Activated CD4-positive, alpha-beta T cell treated with anti-CD3 and anti-CD28 coated beads for 36 hours (primary cell): Measurements from ENCODE around the gene SMAP2. TPM values are rescaled to one million over a fixed set of nuclear protein-coding genes. Genes with fewer than 3 reads are reported as not detected.

Source experiments
- ATAC-seq: fragments of 200-7000 bp; cut with Tn5 transposase; one replicate; pipeline ENCODE4 v1.10.0; 2021; ENCODE audit warnings: mild to moderate bottlenecking, moderate library complexity
- CTCF ChIA-PET: fragments of 350-600 bp; sonication (Branson Sonifier 250); formaldehyde crosslinking; loops from one replicate; lab custom pipeline; 2021; ENCODE audit warnings: antibody characterized with exemption; lab: Charles Lee
- POLR2A ChIA-PET: fragments of 350-600 bp; sonication (Branson Sonifier 250); formaldehyde crosslinking; loops from one replicate; lab custom pipeline; 2021; ENCODE audit warnings: antibody characterized with exemption, inconsistent platforms; lab: Charles Lee
- DNase-seq: peaks from one replicate; pipeline ENCODE4 v3.0.0-alpha.2; 2020
- H3K27ac Mint-ChIP-seq: one replicate; pipeline ENCODE4 v1.8.0; 2021; ENCODE audit warnings: mixed read lengths
- H3K27me3 Mint-ChIP-seq: one replicate; pipeline ENCODE4 v1.8.0; 2021; ENCODE audit warnings: mixed read lengths
- H3K36me3 Mint-ChIP-seq: one replicate; pipeline ENCODE4 v1.8.0; 2021; ENCODE audit warnings: low read depth, mixed read lengths
- H3K4me1 Mint-ChIP-seq: one replicate; pipeline ENCODE4 v1.8.0; 2021; ENCODE audit warnings: mixed read lengths
- H3K4me3 Mint-ChIP-seq: one replicate; pipeline ENCODE4 v1.8.0; 2021; ENCODE audit warnings: mild to moderate bottlenecking, moderate library complexity, mixed read lengths
- H3K9me3 Mint-ChIP-seq: one replicate; pipeline ENCODE4 v1.8.0; 2021; ENCODE audit warnings: low read depth, mixed read lengths
- intact Hi-C, 2 experiments: fragments of 100-400 bp; cut with DNase I in 1 of 2; cut with micrococcal nuclease in 1 of 2; formaldehyde crosslinking; loops; one replicate each; pipeline versions ENCODE4 v1.14.2 to v1.15.1; 2022 to 2024; cut with DNase I, micrococcal nuclease
- total RNA-seq, 2 experiments: library from RNA; stranded (reverse); gene quantifications; one replicate each; pipeline ENCODE4 v1.2.3, GENCODE V29; 2021

The SMAP2 gene
- total RNA-seq, 2 experiments from 2014 or later: 241 to 258 TPM

DNA sequence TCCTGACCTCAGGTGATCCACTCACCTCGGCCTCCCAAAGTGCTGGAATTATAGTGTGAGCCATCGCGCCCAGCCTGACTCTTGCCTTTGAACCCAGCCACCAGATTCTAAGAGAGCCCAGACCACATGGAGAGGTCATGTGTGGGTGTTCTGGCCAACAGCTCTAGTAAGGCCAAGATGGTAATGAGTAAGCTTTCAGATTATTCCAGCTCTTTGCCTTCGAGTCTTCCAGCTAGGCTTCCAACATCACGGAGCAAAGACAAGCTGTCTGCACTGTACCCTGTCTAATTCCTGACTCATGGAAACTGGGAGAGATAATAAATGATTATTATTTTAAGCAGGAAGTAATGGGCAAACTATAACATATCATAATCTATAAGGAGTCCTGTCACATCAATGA lies 61.9 kb downstream of the SMAP2 start:
- Mint-ChIP-seq H3K36me3 (peaks cover 7% of the 10 kb centered on the region), H3K4me1 (peaks cover 3% of the 10 kb centered on the region), H3K27ac (no peak overlapping the region), H3K27me3 (no peaks in the 10 kb centered on the region), H3K4me3 (no peak overlapping the region), H3K9me3 (no peaks in the 10 kb centered on the region)
- DNase-seq (no peak), ATAC-seq (no peak)
- intact Hi-C loops: no loop called here
- ChIA-PET CTCF (no interaction called here), POLR2A (no interaction called here)

DNA sequence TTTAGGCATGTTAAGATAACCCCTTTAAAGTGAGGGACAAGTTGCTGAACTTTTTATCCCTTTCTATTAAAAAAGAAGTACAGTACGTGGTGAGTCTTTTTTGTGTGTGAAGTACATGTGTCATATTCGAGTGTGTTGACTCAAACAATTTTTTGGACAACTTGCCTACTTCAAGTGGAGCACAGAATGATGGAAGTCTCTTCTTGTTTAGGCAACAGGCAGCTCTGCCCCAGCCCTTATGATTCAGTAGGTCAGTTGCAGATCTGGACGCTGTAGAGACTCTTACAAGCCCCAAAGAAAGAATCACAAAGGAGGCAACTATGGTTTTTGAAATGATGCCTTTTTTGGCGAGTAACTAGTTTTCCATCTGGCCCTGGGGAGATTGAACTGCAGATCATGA lies 62.3 kb downstream of the SMAP2 start:
- ChIA-PET CTCF (no interaction called here), POLR2A (no interaction called here)
- DNase-seq (no peak), ATAC-seq (no peak)
- Mint-ChIP-seq H3K4me1 (peaks cover 3% of the 10 kb centered on the region), H3K9me3 (no peaks in the 10 kb centered on the region), H3K36me3 (peaks cover 7% of the 10 kb centered on the region), H3K4me3 (no peak overlapping the region), H3K27ac (no peak overlapping the region), H3K27me3 (no peaks in the 10 kb centered on the region)
- intact Hi-C loops: no loop called here

DNA sequence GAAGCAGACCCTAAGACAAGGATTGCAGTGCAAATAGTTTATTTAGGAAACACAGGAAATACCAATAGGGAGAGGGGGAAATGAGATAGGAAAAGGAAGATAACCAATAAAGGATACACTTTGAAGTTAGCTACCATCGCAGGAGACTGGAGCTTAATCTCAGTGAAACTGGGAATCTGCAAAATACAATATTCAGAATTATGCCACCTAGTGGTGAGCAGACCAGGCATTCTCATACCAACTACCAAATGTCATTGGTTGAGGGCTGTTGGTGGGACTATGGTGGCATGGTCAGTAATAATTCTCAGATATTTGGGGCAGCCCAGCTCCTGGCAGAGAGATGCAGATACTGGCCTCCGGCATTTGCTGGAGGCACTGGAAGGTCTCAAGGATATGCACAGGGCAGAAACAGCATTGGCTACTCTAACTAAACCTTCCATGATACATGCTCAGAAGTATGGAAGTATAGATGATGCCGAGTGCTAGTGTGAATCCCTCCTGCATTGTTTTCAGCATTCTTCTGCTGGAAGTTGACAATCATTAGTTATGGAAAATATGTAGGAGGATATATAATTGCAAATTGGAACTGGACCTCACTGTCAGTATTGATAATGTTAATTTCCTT lies 65.0 kb downstream of the SMAP2 start:
- ChIA-PET POLR2A (no interaction called here), CTCF (interaction anchor here (0.6 to 2.8 kb wide), 19 partner anchors 10 to 444 kb away, joined by 3 to 15 read pairs (median 4); partner anchors contain the start of gene ZFP69B)
- Mint-ChIP-seq H3K27me3 (no peaks in the 10 kb centered on the region), H3K27ac (no peak overlapping the region), H3K36me3 (peaks cover 7% of the 10 kb centered on the region), H3K4me3 (no peak overlapping the region), H3K4me1 (peaks cover 3% of the 10 kb centered on the region), H3K9me3 (no peaks in the 10 kb centered on the region)
- ATAC-seq (peak; percentile 58), DNase-seq (peak; percentile 34)
- intact Hi-C loops: loop anchor here in 1 of 2 experiments (1.0 kb wide), 1 partner anchor 294 kb away; no protein-coding TSS in a partner anchor

DNA sequence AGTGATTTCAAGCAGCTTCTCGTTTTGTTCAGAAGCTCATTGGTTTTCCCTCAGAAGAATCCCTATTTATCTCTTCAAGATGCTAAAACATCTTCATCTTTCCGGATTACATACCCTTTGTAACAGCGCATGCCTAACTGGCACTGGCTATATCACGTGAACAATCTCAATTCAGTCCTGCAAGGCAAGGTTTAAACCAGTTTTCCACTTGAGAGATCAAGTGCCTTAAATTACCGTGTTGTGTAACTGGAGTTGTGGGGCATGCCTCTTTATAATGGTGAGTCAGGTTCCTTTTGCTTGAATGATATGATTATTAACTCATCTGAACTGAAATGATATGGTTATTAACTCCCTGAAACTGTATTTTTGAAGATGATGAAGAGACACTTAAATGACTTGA lies 65.7 kb downstream of the SMAP2 start:
- Mint-ChIP-seq H3K27ac (no peak overlapping the region), H3K4me1 (peaks cover 3% of the 10 kb centered on the region), H3K27me3 (no peaks in the 10 kb centered on the region), H3K36me3 (peaks cover 7% of the 10 kb centered on the region), H3K9me3 (no peaks in the 10 kb centered on the region), H3K4me3 (no peak overlapping the region)
- CTCF ChIA-PET: interaction anchor here (1.2 to 2.8 kb wide), 10 partner anchors 11 to 295 kb away, joined by 3 to 15 read pairs (median 6); partner anchors contain the start of gene ZFP69B
- DNase-seq (no peak), ATAC-seq (no peak)
- intact Hi-C loops: no loop called here
- POLR2A ChIA-PET: no interaction called here

DNA sequence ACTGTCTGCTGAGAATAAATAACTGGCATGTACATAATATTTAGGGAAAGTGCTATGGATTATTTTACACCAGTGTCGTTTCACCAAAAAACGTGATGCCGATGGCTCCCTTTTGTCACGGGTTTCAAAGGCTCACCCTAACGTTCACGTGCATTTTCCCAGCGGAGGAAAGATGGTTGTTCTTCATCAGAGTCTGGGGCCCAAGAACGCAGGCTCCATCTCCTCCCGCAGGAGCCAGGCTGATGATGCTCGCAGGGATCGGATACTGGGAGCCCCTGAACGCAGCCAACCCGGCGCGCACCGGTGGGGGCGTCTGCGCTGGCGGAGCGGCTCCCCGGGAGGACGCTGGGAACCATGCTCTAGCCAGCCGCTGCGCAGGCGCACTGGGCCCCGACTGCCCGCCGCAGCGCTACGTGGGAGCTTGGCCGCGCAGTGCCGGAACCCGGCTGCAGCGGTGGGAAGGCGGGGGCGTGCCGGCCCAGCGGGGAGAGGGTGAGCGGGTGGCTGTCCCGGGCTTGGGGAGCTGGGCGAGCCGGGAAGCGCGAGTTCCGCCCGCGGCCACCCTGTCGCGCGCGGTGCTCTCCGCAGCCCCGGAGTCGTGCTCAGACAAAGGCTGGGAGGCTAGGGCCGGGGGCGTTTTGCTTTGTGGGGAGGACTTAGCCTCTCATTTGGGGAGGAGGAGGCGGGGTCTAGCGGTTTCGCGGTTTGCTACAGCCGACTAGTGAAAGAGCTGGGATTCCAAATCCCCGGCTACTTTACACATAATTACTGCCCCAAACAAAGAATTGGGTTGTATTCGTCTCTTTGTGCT lies 76.4 kb downstream of the SMAP2 start, which contains the start of gene ZFP69B:
Gene ZFP69B, plus strand, starts transcription at position 793 of the 811 bp plus-strand sequence. CDS start 486 bp downstream, outside the sequence.
- ChIA-PET POLR2A (interaction anchor here (0.6 to 1.0 kb wide), 5 partner anchors 60 to 1125 kb away, joined by 3 to 5 read pairs (median 3); no protein-coding TSS in a partner anchor), CTCF (interaction anchor here (0.6 to 1.9 kb wide), 8 partner anchors 10 to 241 kb away, joined by 3 to 8 read pairs (median 4); no protein-coding TSS in a partner anchor)
- peak; percentile 67 for ATAC-seq
- Mint-ChIP-seq H3K9me3 (peaks cover 25% of the 10 kb centered on the region), H3K27me3 (no peaks in the 10 kb centered on the region), H3K4me3 (peak within 1 kb of the TSS; percentile 71), H3K27ac (peak within 1 kb of the TSS; percentile 97), H3K36me3 (peaks cover 60% of the 10 kb centered on the region), H3K4me1 (peaks cover 30% of the 10 kb centered on the region)
- intact Hi-C loops: loop anchor here (1.0 to 2.0 kb wide), 10 partner anchors 27 to 242 kb away; partner anchors contain the start of genes ZNF684 (in 2 of the 2), EXO5 (in 1 of the 2) and ZFP69 (in 1 of the 2)
- DNase-seq: peak; percentile 96

DNA sequence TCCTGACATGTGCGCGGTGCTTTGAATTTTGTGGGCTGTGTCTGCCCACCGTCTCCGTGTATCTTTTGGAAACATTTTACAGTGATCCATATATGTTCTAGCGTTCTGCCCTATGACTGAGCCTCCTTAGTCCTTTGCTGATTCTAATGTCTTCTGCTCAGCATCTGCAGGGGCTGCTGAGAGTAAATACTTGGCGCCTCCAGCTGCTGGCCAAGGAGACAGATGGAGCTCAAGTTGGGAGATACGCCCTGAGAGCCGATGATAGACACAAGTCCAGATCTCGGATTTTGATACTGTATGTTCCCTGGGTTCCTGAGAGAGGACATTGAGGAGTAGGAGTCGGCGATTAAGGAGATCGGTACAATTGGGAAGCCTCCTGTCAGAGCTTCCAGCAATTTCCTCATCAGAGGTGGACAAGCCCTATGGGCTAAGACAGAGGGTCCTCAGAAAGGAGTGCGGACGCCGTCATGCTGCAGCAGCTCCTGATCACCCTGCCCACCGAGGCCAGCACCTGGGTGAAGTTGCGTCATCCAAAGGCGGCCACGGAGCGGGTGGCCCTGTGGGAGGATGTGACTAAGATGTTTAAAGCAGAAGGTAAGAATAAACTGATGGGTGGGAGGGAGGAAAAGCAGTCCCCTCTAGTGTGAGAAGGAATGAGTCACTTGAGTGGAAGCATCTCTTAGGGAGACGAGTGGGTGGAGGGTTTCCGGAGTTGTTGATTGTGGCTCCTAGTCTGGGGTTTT lies 77.1 kb downstream of the SMAP2 start:
- Mint-ChIP-seq H3K4me1 (peaks cover 32% of the 10 kb centered on the region), H3K27ac (peak overlapping the region; percentile 87), H3K4me3 (peak overlapping the region; percentile 71), H3K36me3 (peaks cover 60% of the 10 kb centered on the region), H3K27me3 (no peaks in the 10 kb centered on the region), H3K9me3 (peaks cover 26% of the 10 kb centered on the region)
- ChIA-PET CTCF (interaction anchor here (0.6 to 1.9 kb wide), 9 partner anchors 11 to 240 kb away, joined by 3 to 8 read pairs (median 3); no protein-coding TSS in a partner anchor), POLR2A (interaction anchor here (0.6 to 1.0 kb wide), 6 partner anchors 58 to 1125 kb away, joined by 3 to 7 read pairs (median 4); no protein-coding TSS in a partner anchor)
- peak; percentile 77 for ATAC-seq
- peak; percentile 92 for DNase-seq
- intact Hi-C loops: loop anchor here (1.0 to 2.0 kb wide), 12 partner anchors 26 to 529 kb away; partner anchors contain the start of genes EXO5 (in 2 of the 2), ZFP69 (in 2 of the 2), ZNF684 (in 2 of the 2) and CTPS1 (in 1 of the 2)

DNA sequence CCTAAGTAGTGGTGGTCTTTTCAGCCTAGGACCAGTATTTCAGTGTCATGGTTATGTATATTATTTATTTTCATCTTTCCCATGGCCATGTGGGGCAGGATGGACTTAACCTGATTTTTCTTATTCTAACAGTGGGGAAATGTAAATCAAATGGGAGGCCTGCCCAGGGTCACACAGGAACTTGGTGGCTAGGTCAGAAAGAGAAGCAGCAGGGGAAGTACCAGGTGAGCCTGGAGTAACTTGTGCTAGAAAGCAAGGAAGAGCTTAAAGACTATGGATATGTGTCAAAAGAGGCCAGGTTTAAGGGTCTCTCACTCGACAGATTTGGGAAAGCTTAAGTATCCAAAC lies 77.7 kb downstream of the SMAP2 start:
- peak overlapping the region; percentile 71 for H3K4me3 Mint-ChIP-seq
- intact Hi-C loops: loop anchor here (1.0 to 2.0 kb wide), 7 partner anchors 26 to 528 kb away; partner anchors contain the start of genes ZFP69 (in 2 of the 2), CTPS1 (in 1 of the 2), EXO5 (in 1 of the 2) and ZNF684 (in 1 of the 2)

DNA sequence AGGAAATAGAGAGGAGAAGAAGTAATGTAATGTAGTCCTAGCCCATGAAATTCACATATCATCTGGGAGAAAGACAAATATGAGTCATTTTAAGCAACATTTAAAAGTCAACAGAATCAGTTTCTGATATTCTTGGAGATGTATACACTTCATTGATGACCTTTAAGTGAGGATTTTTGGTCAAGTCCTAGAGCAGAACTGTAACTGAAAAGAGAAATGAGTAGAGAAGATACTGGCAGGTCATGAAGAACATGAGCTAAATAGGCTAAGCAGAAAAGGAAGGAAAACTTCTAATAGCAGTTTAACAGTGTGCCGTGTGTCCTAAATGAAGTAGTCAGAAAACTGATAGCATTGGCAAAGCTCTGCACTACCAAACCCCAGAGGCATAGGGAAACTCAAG lies 81.3 kb downstream of the SMAP2 start:
- DNase-seq (no peak), ATAC-seq (no peak)
- Mint-ChIP-seq H3K27me3 (no peaks in the 10 kb centered on the region), H3K27ac (peak overlapping the region; percentile 14), H3K36me3 (peaks cover 87% of the 10 kb centered on the region), H3K9me3 (peaks cover 57% of the 10 kb centered on the region), H3K4me1 (peaks cover 27% of the 10 kb centered on the region), H3K4me3 (no peak overlapping the region)
- ChIA-PET POLR2A (interaction anchor here (0.7 kb wide), 1 partner anchor 29 kb away, joined by 3 read pairs; no protein-coding TSS in a partner anchor), CTCF (interaction anchor here (0.5 to 0.9 kb wide), 3 partner anchors 17 to 281 kb away, joined by 3 read pairs; no protein-coding TSS in a partner anchor)
- intact Hi-C loops: no loop called here

More for the DNA sequence above, 77.7 kb downstream of the SMAP2 start:
- ChIA-PET POLR2A (interaction anchor here (0.7 to 0.8 kb wide), 2 partner anchors 58 to 134 kb away, joined by 4 to 7 read pairs; no protein-coding TSS in a partner anchor), CTCF (interaction anchor here (0.6 to 1.9 kb wide), 3 partner anchors 30 to 135 kb away, joined by 3 to 8 read pairs (median 3); no protein-coding TSS in a partner anchor)
- Mint-ChIP-seq H3K36me3 (peaks cover 62% of the 10 kb centered on the region), H3K4me1 (peaks cover 32% of the 10 kb centered on the region), H3K9me3 (peaks cover 27% of the 10 kb centered on the region), H3K27me3 (no peaks in the 10 kb centered on the region), H3K27ac (peak overlapping the region; percentile 87)
- peak; percentile 34 for ATAC-seq
- no peak for DNase-seq

DNA sequence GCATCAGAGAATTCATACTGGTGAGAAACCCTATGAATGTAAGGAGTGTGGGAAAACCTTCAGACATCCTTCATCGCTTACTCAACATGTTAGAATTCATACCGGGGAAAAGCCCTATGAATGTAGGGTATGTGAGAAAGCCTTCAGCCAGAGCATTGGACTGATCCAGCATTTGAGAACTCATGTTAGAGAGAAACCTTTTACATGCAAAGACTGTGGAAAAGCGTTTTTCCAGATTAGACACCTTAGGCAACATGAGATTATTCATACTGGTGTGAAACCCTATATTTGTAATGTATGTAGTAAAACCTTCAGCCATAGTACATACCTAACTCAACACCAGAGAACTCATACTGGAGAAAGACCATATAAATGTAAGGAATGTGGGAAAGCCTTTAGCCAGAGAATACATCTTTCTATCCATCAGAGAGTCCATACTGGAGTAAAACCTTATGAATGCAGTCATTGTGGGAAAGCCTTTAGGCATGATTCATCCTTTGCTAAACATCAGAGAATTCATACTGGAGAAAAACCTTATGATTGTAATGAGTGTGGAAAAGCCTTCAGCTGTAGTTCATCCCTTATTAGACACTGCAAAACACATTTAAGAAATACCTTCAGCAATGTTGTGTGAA lies 89.5 kb downstream of the SMAP2 start:
- peaks cover 64% of the 10 kb centered on the region for H3K9me3 Mint-ChIP-seq
- DNase-seq (no peak), ATAC-seq (no peak)
- H3K36me3 Mint-ChIP-seq: peaks cover 86% of the 10 kb centered on the region
- H3K4me1 Mint-ChIP-seq: no peaks in the 10 kb centered on the region
- POLR2A ChIA-PET: no interaction called here
- H3K4me3 Mint-ChIP-seq: no peak overlapping the region
- H3K27ac Mint-ChIP-seq: no peak overlapping the region
- CTCF ChIA-PET: no interaction called here
- no peaks in the 10 kb centered on the region for H3K27me3 Mint-ChIP-seq
- intact Hi-C loops: loop anchor here in 1 of 2 experiments (2.0 kb wide), 1 partner anchor 32 kb away; no protein-coding TSS in a partner anchor

DNA sequence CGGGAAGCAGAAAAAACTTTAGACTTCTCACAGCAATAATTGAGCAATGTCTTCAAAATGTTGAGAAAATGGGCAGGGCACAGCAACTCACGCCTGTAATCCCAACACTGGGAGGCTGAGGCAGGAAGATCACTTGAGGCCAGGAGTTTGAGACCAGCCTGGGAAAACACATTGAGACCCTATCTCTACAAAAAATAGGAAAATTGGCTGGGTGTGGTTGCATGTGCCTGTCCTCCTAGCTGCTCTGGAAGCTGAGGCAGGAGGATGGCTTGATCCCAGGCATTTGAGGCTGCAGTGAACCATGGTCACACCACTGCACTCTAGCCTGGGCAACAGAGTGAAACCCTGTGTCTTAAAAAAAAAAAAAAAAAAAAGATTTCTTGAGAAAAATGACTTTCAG lies 95.8 kb downstream of the SMAP2 start:
- Mint-ChIP-seq H3K4me1 (no peaks in the 10 kb centered on the region), H3K36me3 (peaks cover 43% of the 10 kb centered on the region), H3K27me3 (no peaks in the 10 kb centered on the region), H3K9me3 (peaks cover 73% of the 10 kb centered on the region), H3K4me3 (no peak overlapping the region), H3K27ac (no peak overlapping the region)
- no peak for DNase-seq
- intact Hi-C loops: no loop called here
- POLR2A ChIA-PET: interaction anchor here (0.7 kb wide), 1 partner anchor 421 kb away, joined by 4 read pairs; no protein-coding TSS in a partner anchor
- no peak for ATAC-seq
- CTCF ChIA-PET: no interaction called here
